DMS79 (cell line): ENCODE results near the gene ABLIM2.
A peak's percentile ranks its signal among the peaks of the same experiment; 100 is the strongest.

Experiments
- DNase-seq: peaks from one replicate; lab custom pipeline; 2025; lab: John Stamatoyannopoulos, UW

Gene ABLIM2

DNA sequence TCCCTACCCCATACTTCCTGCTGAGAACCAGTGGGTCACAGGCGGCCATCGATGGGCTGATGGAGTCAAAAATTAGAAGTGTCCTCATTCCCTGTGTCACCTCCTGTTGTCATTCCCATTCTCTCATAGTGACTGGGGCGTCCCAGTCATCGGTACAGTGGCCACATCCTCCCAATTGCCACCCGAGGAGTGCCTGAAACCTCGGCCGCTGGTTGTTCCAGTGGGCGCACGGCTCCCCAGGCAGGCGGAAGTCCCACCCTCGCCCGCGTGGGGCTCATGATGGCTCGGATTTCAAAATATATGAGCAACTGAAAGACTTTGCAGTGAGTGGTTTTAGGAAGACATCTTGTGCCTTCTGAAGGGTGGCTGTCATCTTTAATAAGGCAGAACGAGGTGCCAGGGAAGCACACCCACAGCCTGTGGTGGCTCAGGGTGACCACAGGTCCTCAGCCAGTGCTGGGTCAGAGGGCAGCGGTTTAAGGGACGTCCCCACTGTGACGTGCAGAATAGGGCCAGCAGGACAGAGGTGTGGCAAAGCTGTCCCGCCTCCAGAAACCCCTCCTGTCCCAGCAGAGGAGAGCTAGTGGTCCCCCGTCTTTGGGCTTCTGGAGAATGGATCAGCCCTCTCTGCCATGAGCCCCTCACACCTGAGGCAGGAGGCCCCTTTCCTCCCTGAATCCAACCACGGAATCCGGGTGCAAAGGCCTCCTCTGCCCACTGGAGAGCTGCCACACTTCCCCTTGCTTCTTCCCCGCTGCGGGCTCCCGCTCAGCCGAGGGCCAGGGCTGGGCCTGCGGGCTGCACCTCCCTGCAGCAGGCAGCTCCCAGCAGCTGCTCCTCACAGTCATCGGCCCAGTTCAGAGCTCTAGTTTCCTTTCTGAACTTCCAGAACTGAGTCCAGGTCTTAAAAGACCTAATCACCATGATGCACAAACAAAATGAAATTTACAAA is 90.4 kb downstream of the ABLIM2 start:
- DNase-seq, result no peak

DNA sequence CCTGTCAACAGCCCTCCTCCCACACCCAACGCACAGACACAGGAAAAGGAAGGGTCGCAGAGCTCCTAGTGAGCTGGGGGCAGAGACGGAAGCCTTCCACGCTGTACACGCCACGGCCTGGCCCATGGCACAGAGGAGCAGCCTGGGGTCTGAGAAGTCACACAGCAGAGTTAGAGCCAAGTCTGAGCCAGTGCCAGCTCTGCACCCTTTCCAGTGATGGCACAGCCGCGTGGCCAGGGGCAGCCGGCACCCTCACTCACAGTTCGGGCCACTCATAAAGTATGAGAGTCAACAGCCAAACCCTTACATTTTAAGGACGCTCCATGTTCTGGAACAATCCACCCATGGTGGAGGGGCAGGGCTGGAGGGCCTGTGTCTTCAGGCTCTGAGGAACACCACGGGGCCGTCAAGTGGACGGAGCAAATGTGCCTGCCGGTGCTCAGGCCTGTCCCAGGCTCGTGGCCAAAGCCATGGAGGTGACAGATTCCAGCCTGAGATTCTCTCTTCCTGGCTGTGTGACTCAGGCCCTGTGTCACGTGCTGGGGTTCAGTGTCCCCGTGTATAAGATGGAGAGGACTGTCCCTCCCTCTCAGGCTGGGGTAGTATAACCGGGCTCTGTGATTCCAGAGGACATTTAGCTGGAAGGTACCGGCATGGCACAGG is 91.2 kb downstream of the ABLIM2 start:
- DNase-seq, result no peak

DNA sequence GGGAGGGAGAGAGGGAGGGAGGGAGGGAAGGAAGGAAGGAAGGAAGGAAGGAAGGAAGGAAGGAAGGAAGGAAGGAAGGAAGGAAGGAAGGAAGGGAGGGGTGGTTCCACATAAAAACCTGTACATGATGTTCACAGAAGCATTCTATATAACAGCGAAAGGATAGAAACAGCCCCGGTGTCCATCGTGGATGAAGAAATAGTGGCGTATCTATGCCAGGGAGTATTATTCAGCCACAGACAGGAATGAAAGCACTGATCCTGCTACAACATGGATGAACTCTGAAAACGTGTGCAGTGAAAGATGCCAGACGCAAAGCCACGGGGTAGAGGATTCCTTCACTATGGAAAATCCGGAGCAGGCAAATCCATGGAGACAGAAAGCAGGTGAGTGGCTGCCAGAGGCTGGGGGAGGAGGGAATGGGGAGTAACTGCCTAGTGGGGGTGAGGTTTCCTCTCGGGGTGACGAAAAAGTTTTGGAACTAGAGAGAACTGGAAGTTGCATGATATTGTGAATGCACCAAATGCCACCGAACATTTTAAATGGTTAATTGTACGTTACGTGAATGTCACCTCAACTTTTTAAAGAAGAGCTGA is 92.2 kb downstream of the ABLIM2 start:
- DNase-seq, result no peak

DNA sequence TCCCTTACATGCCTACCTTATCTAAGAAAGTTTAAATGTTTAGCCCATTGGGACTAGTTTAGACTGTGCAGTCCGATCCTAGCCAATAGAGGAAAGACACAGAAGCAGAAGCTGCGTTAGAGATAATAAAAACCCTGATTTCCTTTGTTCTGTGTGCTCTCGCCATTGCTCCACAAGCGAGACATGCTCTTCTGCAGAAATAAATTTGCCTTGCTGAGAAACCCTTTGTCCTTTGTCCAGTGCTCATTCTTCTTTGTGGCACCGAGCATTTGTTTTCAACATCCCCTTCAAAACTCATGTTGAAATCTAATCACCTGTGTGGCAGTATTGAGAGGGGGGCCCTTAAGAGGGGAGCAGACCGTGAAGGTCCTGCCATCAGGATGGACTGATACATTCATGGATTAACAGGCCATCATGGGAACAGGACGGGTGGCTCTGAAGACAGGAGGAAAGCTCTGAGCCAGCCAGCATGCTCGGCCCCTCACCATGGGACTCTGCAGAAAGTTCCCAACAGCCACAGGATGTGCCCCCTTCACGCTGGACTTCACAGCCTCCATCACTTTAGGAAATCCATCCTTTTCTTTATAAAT is 94.5 kb downstream of the ABLIM2 start:
- DNase-seq, result no peak

DNA sequence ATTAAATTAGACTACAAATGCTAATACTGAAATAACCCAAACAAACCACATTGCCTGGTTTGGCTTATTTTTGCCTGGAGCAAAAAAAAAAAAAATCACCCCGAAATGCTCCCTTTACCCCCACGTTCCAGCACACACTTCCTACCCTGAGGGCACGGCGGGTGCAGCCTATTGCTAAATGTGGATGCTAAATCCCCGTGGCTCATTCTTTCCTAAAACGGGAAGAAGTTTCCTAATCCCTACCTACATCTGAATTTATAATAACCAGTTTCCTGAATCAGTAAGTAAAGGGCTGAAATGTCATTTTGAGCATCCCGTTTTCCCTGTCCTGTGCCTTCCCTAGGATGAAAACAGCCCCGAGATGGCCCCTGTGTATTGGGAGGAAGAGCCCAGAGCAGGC is 97.0 kb downstream of the ABLIM2 start:
- no peak for DNase-seq

DNA sequence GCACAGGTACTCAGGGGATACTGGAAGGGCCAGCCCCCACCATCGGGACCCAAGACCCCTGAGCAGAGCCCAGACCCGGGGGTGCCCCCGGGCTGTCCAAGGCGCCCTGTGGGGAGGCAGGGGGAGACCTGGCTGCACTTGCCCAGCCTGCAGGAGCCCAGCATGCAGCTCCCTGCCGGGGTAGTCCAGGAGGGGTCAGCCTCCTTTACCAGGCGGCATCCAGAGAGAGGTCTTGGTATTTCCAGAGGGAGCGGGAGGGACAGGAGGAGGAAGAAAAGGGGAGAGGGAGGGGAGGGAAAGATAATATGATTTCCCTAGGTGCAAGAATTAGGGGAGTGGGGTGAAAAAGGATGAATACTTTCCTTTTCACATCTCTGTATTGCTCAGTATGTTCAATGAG is 97.5 kb downstream of the ABLIM2 start:
- DNase-seq, result no peak

DNA sequence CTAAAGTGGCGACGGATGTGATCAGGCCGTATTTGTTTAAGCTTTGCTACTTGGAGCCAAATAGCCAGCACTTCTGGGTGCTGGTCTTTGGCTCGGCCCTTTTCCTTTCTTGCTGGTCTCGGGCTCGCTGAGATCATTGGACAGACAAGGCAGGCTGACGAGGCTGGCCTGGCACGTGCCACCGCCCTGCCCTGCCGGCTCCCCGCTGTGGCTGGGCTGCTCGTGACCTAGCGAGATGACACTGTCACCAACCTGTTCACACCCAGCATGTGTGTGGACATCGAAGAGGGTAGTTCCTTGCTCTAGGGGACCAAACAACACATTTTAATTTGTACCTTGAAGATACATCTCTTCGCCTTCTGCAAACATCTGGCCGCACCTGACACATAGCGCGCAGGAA is 98.0 kb downstream of the ABLIM2 start:
- no peak for DNase-seq

DNA sequence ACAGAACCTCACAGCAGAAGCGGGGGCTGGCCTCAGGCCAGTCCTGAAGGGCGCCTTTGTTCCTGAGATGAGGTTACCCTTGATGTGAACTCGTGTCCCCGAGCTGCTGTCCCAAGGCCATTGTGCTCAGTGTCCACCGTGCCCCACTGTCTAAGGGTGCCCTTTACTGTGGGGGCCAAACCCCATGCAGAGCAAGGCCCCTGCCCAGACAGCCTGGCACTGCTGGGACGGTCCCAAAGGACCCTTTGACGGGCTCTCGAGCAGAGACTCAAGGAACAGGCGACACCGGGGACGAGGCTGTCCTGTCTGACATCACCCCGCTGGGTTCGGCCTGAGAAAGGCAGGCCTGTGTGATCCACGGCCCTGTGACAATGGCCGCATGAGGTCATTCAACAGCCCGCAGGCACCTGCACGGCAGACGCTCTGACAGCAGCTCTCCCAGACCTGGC is 100.6 kb downstream of the ABLIM2 start:
- no peak for DNase-seq

DNA sequence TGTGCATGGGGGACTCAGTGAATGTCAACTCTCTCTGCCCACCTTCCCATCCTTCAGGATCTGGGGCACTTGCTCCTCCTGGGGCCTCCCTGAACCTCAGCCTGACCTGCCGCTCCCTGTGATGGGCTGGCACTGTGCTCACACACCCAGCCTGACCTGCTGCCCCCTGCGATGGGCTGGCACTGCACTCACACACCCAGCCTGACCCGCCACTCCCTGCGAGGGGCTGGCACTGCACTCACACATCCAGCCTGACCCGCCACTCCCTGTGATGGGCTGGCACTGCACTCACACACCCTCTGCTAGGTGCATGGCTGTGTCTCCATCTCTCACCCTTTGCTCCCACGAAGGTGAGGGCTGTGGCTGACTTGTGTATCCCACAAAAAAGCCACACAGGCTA is 103.4 kb downstream of the ABLIM2 start:
- DNase-seq, result no peak

DNA sequence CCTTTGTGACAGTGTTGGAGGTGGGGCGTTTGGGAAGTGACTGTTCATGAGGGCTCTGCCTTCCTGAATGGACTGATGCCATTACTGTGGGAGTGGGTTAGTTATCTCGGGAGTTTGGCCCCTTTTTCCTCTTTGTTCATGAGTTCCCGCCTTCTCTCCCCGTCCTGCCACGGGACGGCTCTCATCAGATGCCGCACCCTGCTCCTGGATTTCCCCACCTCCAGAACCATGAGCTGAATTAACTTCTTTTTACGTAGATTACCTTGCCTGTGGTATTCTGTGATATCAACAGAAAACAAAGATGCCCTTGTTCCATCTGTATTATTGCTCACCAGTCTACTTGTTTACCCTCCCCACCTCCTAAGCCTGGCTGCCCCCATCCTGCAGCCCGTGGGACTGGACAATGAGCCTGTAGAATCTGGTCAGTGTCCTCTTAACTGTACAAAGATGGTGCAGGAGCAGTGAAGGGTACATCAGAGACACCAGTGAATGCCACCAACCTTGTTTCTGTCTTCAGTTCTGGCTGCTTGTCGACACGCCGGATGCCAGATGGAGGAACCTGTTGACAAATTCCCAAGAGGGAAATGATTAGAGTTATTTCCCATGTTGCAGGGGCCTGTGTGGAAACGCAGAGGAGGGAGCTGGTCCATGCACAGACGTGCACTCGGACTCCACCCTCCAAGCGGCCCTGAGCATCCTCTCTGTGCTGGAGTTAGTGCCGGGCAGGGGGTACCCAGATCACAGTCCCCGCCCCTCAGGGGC is 104.7 kb downstream of the ABLIM2 start:
- no peak for DNase-seq

DNA sequence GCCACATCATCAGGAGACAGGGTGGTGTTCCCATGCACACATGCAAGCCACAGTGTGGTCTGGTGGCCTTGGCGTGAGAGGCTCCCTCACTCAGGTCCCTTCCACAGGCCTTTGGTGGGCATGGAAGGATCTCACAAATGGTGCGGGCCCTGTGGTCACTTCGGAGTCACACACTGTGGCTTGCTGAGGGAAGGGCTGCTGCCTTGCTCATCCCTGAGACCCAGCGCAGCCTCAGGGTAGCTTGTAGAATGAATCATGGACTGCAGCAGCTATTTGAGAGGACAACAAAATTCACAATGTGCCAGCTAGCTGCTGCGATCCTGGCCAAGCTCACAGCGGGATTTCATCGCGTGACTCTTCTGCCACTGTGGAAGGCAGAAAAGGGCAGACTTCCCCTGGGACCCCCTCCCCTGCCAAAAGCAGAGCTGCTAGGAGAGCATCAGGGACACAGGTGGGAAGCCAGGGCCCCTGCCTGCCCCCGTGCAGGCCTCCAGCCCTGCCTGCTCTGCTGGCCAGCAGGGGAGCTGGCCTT is 106.4 kb downstream of the ABLIM2 start:
- no peak for DNase-seq

DNA sequence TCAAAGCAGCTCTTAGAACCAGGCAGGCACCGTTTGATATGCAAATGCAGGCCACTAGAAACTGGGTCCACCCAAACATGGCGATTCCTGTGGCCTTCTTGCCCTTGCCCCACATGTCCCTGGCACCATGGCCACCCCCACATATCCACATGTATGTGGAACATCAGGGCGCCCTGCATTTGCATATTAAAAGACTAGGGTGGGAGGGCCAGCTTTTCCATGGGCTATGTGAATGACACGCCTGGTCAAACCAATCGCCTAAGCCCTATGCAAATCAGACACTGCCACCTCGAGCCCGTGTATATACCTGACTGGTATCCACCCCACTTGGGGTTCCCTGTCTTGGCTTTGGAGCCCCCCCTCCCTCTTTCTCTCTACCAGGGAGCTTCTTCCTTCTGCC is 107.0 kb downstream of the ABLIM2 start:
- DNase-seq, result no peak

DNA sequence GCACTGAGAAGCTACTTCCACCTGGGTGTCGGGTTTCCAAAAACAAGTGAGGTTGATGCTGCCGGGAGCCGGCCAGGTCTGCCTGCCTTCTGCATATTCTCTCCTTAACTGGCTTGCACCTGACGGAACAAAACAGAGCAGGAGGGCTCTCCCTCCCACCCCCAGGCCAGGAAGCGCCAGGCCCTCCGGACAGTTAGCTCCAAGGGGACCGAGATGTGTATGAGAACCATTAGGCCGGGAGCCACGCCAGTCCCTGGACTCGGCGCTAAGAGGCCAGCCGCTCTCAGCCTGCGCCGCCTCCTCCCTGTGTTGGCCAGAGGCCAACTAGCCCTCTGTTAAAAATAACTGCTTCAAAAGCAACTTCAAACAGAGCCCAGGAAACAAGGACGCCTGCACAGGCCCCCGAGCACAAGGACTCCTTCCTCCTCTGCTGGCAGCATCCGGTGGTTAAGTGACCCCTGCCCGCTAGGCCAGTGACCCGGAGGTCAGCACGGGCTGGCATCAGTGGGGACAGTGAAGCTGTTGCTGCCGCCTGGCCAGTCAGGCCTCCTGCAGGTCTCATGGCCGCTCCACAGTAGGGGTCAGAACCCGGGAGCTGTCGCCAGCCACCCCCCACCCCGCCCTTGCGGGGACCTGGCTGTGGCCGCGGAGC is 107.9 kb downstream of the ABLIM2 start:
- peak; percentile 82 for DNase-seq

DNA sequence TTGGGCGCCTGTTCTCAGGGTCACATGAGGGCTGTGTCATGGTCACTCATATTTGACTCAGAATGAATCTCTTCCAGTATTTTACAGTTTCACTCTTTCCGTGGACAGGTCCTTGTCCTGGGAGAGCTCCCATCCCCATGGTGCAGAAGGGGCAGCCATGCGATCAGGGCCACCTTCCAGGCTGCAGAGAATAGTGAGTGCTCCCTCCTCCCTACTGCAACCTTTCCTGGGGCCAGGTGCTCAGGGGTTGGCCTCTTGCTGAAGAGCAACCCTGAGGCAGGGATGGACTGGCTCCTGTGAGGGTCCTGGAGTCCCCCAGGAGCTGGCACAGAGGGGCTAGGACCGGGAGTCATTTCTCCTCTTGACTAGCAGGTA is 108.4 kb downstream of the ABLIM2 start:
- no peak for DNase-seq

DNA sequence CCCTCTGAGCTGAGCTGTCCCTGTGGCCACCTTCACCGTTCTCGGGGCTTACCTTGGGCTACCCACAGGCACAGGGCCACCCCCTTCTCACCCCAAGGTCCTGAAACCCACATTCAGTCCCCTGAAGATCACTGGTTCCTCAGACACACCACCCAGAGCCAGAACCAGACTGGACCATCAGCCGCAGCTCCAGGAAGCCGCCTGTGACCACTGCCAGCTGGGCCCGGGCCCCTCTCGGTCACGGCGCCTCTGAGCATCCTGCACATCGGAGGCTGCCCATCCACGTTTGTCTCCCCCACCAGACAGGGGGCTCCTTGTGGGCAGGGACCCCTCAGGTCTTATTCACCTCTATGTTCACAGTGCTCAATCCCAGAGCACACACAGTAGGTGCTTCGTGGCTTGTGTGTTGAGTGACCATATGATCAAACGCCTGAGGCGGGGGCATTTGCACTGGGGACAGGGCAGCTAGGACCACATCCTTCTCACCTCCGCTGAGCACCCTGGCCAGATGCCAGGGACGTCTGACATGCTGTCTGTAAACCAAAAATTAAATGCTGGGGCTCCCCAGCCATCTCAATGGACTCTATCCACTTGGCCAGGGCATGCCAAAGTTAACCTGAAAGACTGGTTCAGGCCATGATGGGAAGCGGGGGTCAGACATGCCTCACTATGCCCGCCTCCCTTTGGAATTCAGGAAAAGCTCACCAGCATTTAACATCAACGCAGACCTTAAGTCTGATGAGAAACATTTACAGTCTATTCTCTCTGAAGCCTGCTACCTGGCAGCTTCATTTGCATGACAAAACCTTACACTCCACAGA is 109.5 kb downstream of the ABLIM2 start:
- DNase-seq, result no peak

DNA sequence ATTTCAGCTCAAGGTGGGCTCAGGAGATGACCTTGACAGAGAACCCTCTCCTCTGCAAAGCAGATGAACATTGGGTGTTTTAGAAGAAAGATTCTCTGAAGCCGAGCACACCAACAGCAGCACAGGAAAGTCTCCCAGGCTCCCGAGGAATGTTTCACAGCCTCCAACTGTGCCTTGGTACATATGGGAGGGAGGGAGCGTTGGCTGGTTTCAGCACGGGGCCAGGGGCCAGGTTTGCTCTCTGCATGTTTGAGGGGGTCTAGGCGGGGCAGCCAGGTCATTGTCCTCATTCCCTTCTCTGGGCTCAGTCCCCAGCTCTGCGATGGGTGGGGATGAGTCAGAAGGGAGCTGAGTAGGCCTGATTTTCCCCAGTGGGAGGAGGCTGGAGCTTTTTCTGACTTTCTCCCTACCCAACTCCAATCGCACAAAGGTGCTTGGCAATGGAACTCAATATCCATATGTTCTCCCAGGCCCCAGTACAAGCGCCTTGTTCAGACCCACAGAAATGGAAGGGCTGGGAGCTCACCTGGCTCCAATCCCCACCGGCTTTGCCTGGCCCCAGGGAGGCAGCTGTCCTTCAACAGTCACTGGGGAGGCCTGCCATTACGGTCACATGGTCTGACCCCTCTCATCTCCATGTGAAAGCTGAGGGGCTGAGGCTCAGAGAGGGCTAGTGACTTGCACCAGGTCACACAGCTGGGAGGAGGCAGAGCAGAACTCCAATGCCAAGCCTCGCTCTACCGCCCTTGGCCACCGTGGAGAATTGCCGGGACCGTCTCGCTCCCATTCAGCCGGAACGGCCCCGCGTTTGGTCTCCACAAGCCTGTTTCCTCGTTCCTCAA is 110.6 kb downstream of the ABLIM2 start:
- no peak for DNase-seq

DNA sequence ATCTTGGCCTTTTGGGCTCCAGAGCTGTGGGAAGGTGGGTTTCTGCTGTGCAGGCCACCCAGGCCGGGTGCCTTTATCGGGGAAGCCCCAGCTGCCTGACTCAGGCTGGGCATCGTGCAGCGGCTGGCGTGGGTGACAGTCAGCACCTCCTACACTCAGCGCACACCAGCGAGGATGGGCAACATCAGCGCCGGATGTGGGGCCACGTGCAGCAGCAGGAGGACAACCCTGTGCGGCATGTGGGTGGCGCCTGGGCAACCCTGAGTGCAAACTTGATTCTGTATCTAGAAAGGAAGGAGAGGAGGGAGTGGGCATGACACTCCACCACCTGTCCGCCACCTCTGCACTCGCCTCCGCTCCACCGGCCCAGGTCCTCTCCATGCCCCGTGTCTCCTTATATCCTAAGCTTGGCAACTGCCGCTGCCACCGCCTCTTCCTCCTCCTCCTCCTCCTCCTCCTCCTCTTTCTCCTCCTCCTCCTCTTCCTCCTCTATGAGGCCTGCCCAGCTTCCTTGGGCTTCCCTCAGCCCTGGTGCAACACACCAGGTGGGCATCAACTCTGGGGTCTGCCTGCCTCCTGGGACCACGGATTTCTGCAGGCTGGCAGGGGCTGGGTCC is 111.6 kb downstream of the ABLIM2 start:
- DNase-seq, result no peak

DNA sequence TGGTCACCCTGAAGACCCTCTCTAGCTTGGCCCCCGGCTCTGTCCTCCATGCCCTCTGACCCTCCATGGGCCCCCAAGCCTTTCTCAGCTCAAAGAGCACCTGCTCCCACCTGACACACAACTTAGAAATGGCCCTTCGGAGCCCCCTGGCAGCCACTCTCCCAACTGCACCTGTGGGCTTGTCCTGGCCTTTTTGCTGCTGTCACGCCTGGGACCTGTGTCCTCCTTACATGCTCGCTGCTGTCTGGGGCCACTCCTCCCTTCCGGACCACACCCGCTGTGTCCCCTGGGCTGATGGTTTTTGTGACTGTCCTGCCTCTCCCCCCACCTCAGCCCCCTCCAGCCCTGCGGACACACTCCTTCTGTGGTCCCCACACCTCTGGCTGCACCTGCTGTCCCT is 112.7 kb downstream of the ABLIM2 start:
- DNase-seq, result no peak

DNA sequence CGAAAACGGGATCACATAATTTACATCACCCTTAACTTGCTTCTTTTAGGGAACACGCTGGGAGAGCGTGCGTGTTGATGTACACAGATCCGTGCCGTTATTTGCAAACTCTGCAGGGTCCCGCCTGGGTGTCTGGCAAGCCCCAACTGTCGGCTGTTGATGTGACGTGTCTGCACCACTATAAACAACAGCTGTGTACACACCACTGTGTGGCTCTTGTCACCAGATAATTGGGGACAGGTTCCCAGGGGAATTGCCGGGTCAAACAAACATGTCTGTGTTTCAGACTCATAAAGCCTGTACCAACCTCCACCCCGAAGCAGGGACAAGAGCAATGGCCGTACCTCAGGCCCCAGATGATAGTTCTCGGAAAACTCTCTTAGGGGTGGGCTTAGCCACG is 113.9 kb downstream of the ABLIM2 start:
- DNase-seq, result peak; percentile 62
